HepG2 (cell line): ENCODE results near the gene AMHR2. TPM values are rescaled to one million over a fixed set of nuclear protein-coding genes. Genes with fewer than 3 reads are reported as not detected.

Experiments
- BCLAF1 ChIP-seq: fragments of 450-650 bp; IDR thresholded peaks from 2 replicates; pipeline ENCODE4 v1.6.1; 2017; ENCODE audit warnings: mild to moderate bottlenecking
- FOXO1 ChIP-seq: sonication (generic); formaldehyde crosslinking; IDR thresholded peaks from 2 replicates; pipeline ENCODE4 v1.4.0; 2020; ENCODE audit warnings: missing genetic modification reagents
- GABPB1 ChIP-seq: IDR thresholded peaks from 2 replicates; pipeline ENCODE4 v1.6.1; 2016; ENCODE audit warnings: mild to moderate bottlenecking, missing genetic modification reagents, moderate library complexity, missing compliant biosample characterization
- HINFP ChIP-seq: sonication (generic); formaldehyde crosslinking; IDR thresholded peaks from 2 replicates; pipeline ENCODE4 v1.4.0; 2020; ENCODE audit warnings: low read depth, mild to moderate bottlenecking, missing genetic modification reagents
- HOXA5 ChIP-seq: sonication (generic); formaldehyde crosslinking; IDR thresholded peaks from 2 replicates; pipeline ENCODE4 v1.4.0; 2020; ENCODE audit warnings: missing genetic modification reagents
- IRF2 ChIP-seq: IDR thresholded peaks from 2 replicates; pipeline ENCODE4 v1.6.1; 2018; ENCODE audit warnings: missing genetic modification reagents, missing compliant biosample characterization
- IRF9 ChIP-seq: sonication (generic); formaldehyde crosslinking; IDR thresholded peaks from 2 replicates; pipeline ENCODE4 v1.8.0; 2022; ENCODE audit warnings: missing genetic modification reagents, mild to moderate bottlenecking, borderline replicate concordance
- LCORL ChIP-seq, 2 experiments: fragments of 450-650 bp in 1 of 2; sonication (generic) in 1 of 2; formaldehyde crosslinking in 1 of 2; IDR thresholded peaks; 2 replicates each; pipeline versions ENCODE4 v1.5.0 to v1.6.1; 2017 to 2020; ENCODE audit warnings: antibody characterized with exemption in 1 of 2, missing genetic modification reagents in 1 of 2
- POLR2A ChIP-seq, 2 experiments: IDR thresholded peaks; 2 replicates each; pipeline ENCODE4 v1.6.1; 2011; ENCODE audit warnings: low read depth in 2 of 2, low read length in 2 of 2, mild to moderate bottlenecking in 1 of 2, moderate library complexity in 1 of 2; ENCODE audit not compliant: insufficient read depth in 1 of 2
- RBFOX2 ChIP-seq: fragments of 200-400 bp; formaldehyde crosslinking; IDR thresholded peaks from 2 replicates; pipeline ENCODE4 v1.6.1; 2017; ENCODE audit warnings: low read depth, mild to moderate bottlenecking, low read length
- SATB2 ChIP-seq: sonication (generic); formaldehyde crosslinking; IDR thresholded peaks from 2 replicates; pipeline ENCODE4 v1.5.0; 2020; ENCODE audit warnings: missing genetic modification reagents
- SOX5 ChIP-seq: IDR thresholded peaks from 2 replicates; pipeline ENCODE4 v1.6.1; 2016; ENCODE audit warnings: borderline replicate concordance
- SP4 ChIP-seq: sonication (generic); formaldehyde crosslinking; IDR thresholded peaks from 2 replicates; pipeline ENCODE4 v1.8.1; 2023; ENCODE audit warnings: mild to moderate bottlenecking, missing genetic modification reagents
- TBP ChIP-seq: sonication (generic); formaldehyde crosslinking; IDR thresholded peaks from 2 replicates; pipeline ENCODE4 v1.5.0; 2020; ENCODE audit warnings: missing genetic modification reagents
- TSC22D2 ChIP-seq: sonication (generic); formaldehyde crosslinking; IDR thresholded peaks from 2 replicates; pipeline ENCODE4 v1.5.1; 2020; ENCODE audit warnings: missing genetic modification reagents, mild to moderate bottlenecking, borderline replicate concordance
- YY1 ChIP-seq: IDR thresholded peaks from 2 replicates; pipeline ENCODE4 v1.6.1; 2011; ENCODE audit warnings: low read length, low read depth, moderate library complexity, mild to moderate bottlenecking; ENCODE audit not compliant: insufficient read depth, insufficient replicate concordance
- ZBTB2 ChIP-seq: sonication (generic); formaldehyde crosslinking; IDR thresholded peaks from 2 replicates; pipeline ENCODE4 v1.8.0; 2022; ENCODE audit warnings: low read depth, missing genetic modification reagents
- ZFAT ChIP-seq: sonication (generic); formaldehyde crosslinking; conservative IDR thresholded peaks from 2 replicates; pipeline ENCODE4 v1.8.1; 2023; ENCODE audit warnings: missing genetic modification reagents, inconsistent platforms
- ZFX ChIP-seq: sonication (generic); formaldehyde crosslinking; IDR thresholded peaks from 2 replicates; pipeline ENCODE4 v1.4.0; 2020; ENCODE audit warnings: mild to moderate bottlenecking, low read depth, missing genetic modification reagents, moderate library complexity
- ZNF207 ChIP-seq: fragments of 450-650 bp; IDR thresholded peaks from 2 replicates; pipeline ENCODE4 v1.6.1; 2016; ENCODE audit warnings: antibody characterized with exemption, borderline replicate concordance
- ZNF337 ChIP-seq: sonication (generic); formaldehyde crosslinking; IDR thresholded peaks from 2 replicates; pipeline ENCODE4 v1.5.1; 2020; ENCODE audit warnings: missing genetic modification reagents, low read depth, mild to moderate bottlenecking, borderline replicate concordance
- ZNF383 ChIP-seq: sonication (generic); formaldehyde crosslinking; IDR thresholded peaks from 2 replicates; pipeline ENCODE4 v1.4.0; 2020; ENCODE audit warnings: missing genetic modification reagents, mild to moderate bottlenecking, borderline replicate concordance
- ZNF451 ChIP-seq: sonication (generic); formaldehyde crosslinking; IDR thresholded peaks from 2 replicates; pipeline ENCODE4 v1.5.0; 2020; ENCODE audit warnings: mild to moderate bottlenecking, missing genetic modification reagents
- ZNF781 ChIP-seq: sonication (generic); formaldehyde crosslinking; IDR thresholded peaks from 2 replicates; pipeline ENCODE4 v1.5.1; 2020; ENCODE audit warnings: borderline replicate concordance, mild to moderate bottlenecking, missing genetic modification reagents; ENCODE audit errors: not compliant biosample characterization
- polyA plus RNA-seq, 8 experiments: library from polyadenylated mRNA; depleted of rRNA in 3 of 8; stranded (reverse) in 7 of 8; unstranded in 1 of 8; fragments of >200 nt; fragmentation: Illumina TruSeq in 4 of 8; extraction: Trizol in 4 of 8; gene quantifications; 2 replicates each; pipeline versions ENCODE4 v1.2.1 to v1.2.3, GENCODE V29; 2011 to 2016; ENCODE audit warnings: low read depth in 4 of 8, missing spikeins in 1 of 8, mixed read lengths in 1 of 8; ENCODE audit not compliant: insufficient read depth in 1 of 8
- total RNA-seq, 5 experiments: library from RNA; depleted of rRNA; stranded (reverse); fragments of >200 nt; fragmentation: Illumina TruSeq; extraction: Trizol; gene quantifications; 2 replicates each; pipeline ENCODE4 v1.2.3, GENCODE V29; 2016; ENCODE audit warnings: low read depth in 1 of 5

Gene AMHR2
- total and polyA plus RNA-seq, 2 of the 13 experiments (the other 11 are each of a cell fraction or from before 2014, with no cell fraction given), result 0.24 to 0.58 TPM

GRCh38 chr12:53380104-53380793 is 43.4 kb upstream of the AMHR2 start, which contains the start of gene SP1 (continued):
- TF ChIP-seq TBP (no peak), POLR2A (IDR thresholded peaks at IDR 0.05; ENCODE audit: insufficient read depth in 1 of 2, low read depth in 2 of 2, low read length in 2 of 2) (peak; percentile 26 to 51; a peak in 2 of 4 replicates), ZNF383 (CRISPR knock-in tag) (no peak), ZFX (CRISPR knock-in tag) (peak; percentile 48; the same call in 1 of the 2 replicates), FOXO1 (CRISPR knock-in tag) (no peak), IRF2 (no peak), ZNF451 (CRISPR knock-in tag) (0 out of 2 replicates have a peak, but pooled peaks have one; percentile 24), ZNF207 (no peak), RBFOX2 (peak; percentile 79), ZNF781 (CRISPR knock-in tag) (no peak), ZBTB2 (CRISPR knock-in tag) (peak; percentile 96), LCORL (IDR thresholded peaks at IDR 0.05) (no peak), LCORL (CRISPR knock-in tag; IDR thresholded peaks at IDR 0.05) (no peak), TSC22D2 (CRISPR knock-in tag) (no peak), SATB2 (CRISPR knock-in tag) (no peak), IRF9 (0 out of 2 replicates have a peak, but pooled peaks have one; percentile 29), BCLAF1 (no peak), ZNF337 (CRISPR knock-in tag) (no peak), HOXA5 (CRISPR knock-in tag) (no peak), HINFP (CRISPR knock-in tag) (no peak), ZFAT (no peak), SP4 (CRISPR knock-in tag) (peak; percentile 82), GABPB1 (CRISPR knock-in tag) (peak; percentile 21; the same call in 1 of the 2 replicates), YY1 (peak; percentile 44), SOX5 (no peak)
